Inflammatory macrophage treated with lipopolysaccharide for 1 hour (primary cell): ENCODE results near the gene KRT34.
"Not testable (repeated sequence)": the region's sequence is repeated elsewhere in the genome, so short reads cannot be mapped to it uniquely, and the experiment has no call there.

Experiments
- DNase-seq, 2 donors: peaks; one replicate each; pipeline ENCODE4 v3.0.0-alpha.2; 2020 to 2022

The KRT34 gene

DNA sequence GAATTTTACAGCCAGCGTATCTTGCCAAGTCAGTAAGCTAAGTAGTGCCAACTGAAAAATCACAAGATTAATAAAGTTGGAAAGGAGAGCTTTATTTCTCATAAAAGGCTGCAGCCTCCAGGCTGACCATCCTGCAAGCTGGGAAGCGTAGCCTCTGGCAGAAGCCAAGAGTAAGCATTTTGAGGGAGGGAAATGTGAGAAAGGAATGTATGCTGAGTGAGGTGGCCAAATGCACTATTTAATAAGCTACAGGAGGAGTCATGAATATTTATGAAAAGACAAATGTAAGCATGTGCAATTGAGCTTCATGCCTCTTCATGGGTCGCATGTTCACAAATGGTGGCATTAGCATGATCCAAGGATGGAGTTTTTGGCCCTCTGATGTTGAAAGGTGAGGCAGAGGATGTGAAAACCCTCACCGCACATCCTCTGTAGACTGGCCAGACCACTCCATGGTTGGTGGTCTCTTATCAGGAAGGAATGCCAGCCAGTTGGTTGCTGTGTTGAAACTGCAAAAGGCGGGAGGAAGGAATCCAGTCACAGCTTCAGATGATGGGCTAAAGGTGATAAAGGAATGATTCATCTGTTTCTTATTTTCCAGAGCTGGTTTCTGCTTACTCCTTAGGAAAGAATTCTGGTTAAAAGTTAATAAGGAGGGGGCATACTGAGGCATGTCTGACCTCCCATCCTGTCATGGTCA, 21.7 kb downstream of the KRT34 start:
- DNase-seq: no peak

DNA sequence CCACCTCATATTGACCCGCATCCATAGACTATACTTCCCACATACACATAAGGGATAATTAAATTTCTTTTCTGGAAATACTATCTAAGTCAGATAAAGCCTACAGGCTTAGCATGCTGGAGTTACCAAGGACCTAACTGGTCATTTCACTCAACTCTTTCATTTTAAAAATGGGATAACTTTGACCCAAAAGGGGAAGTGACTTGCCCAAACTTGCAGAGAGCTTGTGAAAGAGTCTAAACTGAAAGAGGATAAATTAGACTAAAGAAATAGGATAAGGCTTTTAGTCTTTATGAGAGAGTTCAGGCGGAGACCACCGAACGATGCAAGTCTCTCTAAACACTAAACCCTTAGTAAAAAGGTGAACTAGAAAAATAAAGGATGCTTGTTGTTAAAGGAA, 27.6 kb downstream of the KRT34 start:
- peak; percentile 20 to 34 for DNase-seq

DNA sequence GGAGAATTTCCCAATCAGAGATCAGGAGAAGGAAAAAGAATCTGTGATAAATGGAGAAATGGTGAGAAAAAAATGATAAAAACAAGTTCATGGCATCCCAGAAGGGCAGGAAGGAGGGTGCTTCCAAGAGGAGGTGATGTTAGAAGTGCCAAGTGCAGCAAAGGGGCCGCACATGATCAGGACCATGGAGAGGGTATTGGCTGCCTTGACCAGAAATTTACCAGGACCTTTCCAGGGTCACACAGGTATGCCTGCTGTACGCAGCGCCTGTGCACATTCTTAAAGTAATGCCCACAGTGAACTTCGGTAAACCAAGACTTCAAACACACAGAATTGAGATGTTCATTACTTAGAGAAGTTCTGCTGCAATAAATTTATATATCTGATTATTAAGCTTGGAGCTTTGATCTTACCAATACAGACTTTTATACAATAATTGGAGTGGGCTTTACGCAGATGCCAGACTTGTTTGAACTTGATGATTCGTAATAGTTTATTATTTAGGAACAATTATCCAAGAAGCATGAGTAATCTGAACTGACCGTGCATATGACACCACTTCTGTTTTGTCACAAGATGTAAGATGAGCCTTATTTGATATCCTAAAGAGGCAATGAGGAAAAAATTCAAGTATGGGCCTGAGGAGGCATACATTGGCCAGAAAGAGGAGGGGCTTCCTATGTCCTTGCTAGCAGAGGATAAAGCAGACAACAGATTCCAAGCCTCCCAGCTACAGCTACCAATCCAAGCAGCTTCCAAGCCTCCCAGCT, 29.3 kb downstream of the KRT34 start:
- no peak for DNase-seq

DNA sequence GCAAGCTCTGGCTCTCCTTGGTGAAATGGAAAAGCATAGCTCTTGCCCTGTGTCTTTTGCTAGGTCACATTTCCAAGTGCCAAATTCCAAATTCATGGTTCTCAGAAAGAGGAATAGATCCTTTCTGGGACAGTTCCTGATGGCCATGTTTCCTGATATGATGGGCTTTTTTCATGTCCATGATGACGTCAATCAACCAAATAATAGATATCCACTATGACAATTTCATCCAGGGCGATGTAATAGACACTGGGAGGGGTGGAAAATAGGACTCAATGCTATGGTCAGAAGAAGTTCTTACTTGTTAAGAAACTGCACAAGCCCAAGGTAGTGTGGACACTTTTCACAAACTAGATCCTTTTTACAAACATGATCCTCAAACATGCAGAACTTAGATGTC, 30.9 kb downstream of the KRT34 start:
- DNase-seq: no peak

DNA sequence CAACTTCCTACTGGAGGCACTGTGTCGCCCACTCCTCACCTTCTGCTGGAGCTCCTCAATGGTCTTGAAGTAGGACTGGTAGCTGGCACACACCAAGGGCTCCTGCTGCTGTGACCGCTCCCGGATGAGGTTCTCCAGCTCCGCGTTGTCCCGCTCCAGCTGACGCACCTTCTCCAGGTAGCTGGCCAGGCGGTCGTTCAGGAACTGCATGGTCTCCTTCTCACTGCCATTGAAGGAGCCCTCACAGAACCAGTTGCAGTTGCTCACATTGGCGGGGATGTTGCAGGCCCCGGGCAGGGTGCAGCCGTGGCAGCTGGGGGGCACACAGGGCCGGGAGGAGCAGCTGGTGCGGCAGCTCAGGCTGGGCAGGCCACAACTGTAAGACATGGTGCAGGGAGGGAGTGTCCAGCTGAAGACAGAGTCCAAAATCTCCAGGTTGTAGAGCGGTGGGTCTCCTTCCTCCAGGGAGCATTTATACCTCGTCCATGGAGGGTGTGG, 31.7 kb downstream of the KRT34 start, which contains the start of gene KRT33A:
Gene KRT33A, minus strand, starts transcription at position 448 of the 498 bp plus-strand sequence. Its CDS starts 61 bp downstream, at position 387.
- DNase-seq: not testable (repeated sequence)

DNA sequence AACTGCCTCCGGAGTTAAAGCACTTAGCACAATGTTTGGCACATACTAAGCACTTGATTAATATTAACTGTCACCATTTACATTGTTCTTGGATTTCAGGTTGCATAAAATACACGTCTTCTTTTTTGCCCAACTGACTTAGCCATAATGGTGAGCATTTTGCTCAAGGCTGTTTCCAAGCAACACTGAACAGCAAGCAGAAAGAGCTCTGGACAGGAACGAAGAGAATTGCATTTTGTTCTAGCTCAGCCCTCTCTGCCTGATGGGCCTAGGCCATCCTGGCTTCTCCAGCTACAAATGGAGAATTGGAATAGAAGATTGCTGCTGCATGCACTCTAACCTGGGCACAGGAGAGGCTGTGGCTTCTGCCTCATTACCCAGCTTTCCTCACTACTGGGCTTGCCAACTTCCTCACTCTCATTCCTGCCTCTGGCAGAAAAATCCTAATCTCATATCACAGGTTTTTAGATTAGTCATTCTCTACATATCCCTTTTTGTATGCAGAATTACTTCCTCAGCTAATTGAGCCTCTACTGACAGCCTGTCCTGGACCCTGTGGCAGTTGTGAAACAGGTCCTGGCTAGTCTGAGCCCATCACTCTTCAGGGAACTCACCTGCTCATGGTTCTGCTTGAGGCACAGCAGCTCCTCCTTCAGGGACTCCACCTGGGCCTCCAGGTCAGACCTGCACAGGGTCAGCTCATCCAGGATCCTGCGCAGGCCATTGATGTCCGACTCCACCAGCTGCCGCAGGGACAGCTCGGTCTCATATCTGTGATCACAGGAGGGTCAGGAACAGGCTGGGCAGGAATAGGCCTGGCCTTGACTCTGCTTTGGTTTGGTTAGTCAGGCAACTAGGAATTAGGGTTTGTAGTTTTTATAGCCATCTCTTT, 34.0 kb downstream of the KRT34 start:
- no peak for DNase-seq

DNA sequence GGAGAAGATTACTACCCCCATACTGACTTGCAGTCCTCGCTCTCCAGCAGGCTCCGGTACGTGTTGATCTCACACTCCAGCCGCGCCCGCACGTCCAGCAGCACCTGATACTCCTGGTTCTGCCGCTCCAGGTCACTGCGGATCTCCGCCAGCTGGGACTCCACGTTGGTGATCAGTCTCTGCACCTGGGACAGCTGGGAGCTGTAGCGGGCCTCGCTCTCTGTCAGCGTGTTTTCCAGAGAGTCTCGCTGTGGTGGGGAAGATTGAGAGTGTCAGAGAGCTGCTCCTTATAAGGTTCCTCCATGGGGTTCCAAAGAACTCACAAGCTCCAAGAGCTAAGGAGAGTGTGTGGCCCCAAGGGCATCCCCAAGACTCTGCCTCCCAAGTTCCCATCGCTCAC, 35.7 kb downstream of the KRT34 start:
- not testable (repeated sequence) for DNase-seq

DNA sequence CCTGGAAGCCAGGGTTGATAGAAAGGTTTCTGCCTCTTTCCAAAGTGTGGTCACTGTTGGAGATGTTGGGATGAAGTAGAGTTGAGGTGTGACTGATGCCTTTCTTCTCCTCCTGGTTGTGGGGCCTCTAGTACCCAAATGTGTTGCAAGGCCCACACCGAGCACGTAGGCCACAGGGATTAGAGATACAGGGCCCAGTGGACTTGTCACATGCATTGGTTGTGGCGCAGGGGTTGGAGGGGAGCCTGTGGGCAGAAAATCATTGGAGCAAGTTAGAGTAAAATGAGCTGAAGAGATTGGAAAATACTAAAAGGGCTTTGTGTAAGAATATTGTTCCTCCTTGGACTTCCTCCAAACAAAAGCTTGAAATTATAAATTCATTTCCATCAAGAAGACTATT, 36.1 kb downstream of the KRT34 start:
- DNase-seq: no peak

DNA sequence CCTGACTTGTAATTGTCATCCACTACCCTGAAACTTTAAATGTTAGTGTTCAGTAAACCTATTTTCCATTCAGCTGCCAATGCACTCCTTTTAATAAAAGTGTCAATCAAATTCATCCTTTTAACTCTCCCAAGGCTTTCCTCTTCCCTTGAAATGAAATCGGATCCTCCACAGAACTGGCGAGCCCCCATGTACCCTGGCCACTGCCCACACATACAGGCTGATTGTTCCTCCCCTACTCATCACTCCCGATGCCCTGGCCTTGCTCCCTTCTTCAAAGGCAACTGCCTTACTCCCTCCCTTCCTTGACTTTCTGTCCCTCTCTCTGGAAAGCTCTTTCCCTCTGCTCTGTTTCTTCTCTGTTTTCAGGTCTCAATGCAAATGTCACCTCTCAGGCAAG, 39.1 kb downstream of the KRT34 start:
- no peak for DNase-seq

DNA sequence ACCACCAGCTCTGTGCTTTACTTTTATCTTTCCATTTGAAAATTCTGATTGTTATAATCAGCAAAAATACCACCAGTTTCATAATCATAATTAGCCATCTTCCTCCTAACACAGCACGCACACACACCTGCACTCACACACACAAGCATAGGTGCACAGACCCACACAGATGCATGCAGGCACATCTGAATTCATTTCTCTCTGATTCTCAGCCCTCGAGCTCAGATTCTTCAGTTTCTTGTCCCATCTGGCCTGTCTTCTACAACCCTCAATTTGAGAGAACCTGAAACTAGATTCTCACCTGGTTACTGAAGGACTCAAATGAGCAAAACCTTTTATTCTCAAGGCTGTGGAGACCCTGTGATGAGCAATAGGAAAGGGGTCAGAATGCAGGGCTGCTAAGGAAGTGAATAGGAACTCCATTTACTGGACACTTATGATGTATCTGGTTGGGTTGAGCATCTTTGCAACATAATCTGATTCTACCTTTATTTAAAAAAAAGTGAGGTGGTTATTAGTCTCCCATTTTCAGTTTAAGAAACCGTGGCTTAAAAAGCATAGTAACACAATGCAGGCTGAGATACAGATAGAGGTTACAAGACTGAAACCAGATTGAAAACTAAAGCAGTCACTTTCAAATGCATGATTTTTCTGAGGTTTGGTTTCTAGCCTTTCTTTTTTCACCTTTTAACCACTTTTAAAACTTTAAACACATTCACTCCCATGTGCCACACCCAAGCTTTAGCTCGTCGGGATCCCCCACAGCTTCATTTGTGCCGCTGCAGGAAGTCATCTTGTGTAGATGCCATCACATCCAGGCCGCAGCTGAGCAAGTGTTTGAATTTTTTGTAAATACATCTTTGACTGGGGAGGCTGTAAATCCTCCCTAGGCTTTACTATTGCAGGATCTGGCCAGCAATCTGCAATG, 40.9 kb downstream of the KRT34 start:
- no peak for DNase-seq

DNA sequence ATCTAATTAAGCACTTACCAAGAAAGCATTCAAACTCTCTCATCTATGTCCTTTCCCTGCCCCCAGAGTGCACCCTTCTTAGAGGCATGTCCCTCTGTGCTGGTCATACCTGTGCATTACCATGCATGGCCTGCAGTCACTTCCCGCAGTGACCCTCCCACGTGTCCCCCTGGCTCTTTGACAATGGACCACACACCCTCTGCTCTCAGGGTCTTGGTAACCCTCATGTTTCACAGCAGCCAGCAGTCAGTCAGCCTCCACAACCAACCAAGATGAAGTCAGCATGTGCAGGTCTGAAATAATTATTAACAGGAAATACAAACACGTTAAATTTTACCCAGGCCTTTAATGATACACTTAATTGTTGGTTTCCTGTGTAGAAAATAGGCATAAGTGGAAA, 41.6 kb downstream of the KRT34 start:
- DNase-seq: no peak

DNA sequence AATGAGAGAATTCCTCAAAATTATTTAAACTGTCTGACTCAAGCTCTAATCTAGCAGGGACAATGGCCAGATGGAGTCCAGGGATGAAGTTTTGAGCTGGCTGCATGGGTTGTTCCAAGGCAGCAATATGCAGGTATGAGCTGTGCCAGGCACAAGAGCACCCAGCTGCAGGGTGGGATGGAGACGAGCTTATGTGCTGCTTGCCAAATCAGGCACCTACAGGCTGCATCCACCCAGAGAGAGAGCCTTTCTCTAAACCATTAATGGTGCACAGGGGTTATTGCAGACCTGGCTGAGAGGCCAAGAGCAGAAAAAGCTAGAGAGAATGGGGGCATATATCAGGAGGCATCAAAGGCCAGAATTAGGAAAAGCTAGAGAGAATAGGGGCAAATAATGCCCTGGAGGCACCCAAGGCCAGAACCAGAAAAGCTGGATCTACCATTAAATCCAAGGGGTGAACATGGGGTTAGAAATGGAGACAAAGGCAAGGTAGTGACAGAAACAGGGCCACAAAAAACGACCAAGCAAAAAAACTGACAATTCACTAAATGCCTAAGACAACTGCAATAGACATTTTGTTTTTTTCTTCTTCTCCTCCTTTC, 42.4 kb downstream of the KRT34 start:
- DNase-seq: no peak

DNA sequence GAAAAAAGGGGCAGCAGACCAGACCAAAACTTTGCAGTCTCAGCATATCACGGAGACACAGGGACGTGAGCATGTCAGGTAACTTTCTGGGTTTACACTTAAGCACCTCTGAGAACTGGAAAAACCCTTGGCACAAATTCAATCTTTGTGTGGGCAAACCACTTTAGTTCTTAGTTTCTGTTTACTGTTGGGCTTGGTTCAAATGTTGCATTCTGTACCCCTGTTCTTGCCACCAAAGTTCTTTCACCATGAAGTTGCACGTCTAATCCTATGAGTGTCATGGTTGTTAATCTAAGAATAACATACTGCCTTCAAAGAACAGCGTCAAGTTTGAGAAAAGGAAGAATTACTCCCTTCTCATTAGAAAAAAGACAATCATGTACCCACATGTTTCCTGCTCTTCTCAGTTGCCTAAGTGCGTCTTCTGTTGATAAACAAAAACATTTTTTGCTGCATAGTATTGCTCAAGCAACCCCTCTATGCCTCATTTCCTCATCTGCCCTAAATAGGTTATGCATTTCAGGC, 43.1 kb downstream of the KRT34 start:
- DNase-seq: peak; percentile 18 to 31

DNA sequence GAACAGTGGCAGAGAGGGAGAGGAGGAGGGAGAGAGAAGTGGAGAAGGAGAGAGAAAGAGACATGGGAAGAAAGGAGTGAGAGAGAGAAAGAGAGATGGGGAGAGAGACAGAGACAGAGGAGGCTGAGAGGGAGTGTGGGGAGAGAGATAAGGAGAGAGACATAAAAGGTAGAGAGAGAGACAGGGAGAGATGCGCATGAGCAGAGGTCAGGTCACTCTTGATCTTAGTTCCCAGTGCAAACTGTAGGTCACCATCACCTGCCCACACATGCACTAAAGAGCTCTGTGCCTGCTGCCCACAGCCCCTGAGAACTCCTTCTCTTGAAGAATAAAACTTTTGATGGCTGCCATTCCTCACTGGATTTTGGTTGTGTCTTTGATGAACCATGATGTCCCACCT, 46.4 kb downstream of the KRT34 start:
- DNase-seq: no peak

DNA sequence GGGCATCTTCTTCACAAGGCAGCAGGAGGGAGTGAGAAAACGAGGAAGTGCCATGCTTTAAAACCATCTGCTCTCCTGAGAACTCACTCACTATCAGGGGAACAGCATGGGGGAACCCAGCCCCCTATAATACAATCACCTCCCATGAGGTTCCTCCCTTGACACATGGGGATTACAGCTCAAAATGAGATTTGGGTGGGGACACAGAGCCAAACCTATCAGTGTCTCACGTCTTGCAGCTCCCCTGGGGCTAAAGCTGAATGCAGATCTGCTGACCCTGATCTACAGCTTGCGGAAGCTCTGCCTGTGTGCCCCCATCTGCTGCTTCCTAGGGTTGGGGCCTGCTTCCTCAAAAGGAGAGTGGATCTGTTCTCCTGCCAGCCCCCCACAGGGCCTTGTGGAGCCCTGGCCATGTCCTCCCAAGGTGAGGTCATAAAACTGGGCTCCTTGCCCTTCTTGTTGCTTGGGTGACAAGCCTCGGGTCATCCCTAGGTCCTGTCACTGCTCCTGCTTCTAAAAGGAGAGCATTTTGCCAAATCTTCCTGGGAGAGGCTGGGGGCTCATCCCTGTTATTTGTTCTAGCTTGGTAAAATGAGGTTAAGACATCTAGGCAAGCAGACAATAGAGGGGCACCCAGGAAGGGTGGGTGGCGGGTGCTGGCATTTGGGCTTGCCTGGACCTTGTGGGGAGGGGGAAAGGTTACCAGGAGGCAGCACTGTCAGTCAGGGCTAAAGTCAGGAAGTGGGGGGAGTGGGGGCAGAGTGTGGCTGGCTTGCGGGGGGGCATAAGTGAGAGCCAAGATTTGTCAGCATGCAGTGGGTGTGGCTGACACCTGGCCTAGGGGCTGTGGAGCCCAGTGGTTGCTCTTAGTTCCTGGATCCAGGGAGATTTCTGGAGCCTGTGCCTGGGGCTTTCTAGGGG, 47.5 kb downstream of the KRT34 start:
- DNase-seq: no peak

DNA sequence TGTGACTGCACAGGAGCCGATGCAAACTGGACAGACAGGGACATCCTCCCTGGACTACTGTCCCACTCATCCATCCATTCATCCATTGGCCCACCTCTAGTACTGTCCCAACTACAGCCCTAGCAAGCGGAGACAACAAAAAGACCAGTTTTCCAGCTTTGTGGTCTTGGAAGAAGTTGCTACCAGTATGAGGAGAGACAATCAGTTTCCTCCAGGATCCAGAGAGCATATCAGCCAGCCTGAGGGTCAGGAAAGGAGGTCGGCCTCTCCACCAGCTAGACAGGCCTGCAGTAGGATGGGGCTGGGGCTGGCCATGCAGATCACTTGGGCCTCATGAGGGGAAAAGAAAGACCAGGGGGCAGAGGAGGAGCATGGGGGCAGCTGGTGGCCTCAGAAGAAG, 48.3 kb downstream of the KRT34 start:
- DNase-seq: no peak

DNA sequence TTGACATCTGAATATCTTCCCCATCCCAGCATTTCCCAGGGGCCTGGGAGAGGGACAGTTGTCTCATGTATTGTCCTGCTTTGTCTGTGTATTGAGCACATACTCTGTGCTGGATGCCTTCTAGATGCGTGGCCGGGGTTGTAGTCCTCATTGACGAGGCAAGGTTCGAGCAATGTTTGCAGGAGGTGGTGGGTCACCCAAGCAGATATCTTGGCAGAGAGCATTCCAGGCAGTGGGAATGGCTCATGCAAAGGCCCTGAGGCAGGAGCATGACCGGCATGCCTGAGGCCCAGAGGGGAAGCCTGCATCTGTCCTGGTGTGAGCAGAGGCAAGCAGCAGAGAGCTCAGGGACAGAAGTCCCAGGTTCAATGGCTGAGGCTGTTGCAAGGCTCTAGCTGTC, 49.0 kb downstream of the KRT34 start:
- no peak for DNase-seq

DNA sequence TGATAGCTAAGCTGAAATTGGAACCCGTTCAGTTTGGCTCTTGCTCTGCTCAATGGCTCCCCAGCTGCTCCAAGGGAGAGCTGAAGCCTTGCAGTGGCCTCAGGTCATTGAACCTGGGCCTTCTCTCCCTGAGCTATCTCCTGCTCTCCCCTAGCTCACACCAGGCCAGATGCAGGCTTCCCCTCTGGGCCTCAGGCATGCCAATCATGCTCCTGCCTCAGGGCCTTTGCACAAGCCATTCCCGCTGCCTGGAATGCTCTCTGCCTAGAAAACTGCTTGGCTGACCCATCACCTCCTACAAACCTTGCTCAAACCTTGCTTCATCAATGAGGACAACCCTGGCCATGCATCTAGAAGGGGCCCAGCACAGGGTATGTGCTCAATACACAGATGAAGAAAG, 49.9 kb downstream of the KRT34 start:
- no peak for DNase-seq

DNA sequence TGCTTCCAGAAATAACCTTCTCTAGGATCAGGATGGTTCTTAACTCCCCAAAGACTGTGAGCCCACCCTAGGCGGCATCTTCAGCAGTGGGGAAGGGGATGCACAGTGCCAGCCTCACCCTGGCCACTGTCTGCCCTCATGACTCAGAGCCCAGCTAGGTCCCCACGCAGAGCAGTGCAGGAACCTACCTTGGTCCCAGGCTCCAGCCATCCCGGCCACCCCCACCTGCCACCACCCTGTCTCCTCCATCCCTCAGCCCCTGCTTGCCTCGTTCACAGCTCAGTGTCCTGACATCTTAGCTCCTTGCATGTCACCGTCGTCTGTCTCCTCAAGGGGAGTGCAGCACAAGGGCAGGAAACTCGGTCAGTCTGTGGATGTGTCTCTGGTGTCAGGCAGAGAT, 50.5 kb downstream of the KRT34 start:
- DNase-seq: no peak

DNA sequence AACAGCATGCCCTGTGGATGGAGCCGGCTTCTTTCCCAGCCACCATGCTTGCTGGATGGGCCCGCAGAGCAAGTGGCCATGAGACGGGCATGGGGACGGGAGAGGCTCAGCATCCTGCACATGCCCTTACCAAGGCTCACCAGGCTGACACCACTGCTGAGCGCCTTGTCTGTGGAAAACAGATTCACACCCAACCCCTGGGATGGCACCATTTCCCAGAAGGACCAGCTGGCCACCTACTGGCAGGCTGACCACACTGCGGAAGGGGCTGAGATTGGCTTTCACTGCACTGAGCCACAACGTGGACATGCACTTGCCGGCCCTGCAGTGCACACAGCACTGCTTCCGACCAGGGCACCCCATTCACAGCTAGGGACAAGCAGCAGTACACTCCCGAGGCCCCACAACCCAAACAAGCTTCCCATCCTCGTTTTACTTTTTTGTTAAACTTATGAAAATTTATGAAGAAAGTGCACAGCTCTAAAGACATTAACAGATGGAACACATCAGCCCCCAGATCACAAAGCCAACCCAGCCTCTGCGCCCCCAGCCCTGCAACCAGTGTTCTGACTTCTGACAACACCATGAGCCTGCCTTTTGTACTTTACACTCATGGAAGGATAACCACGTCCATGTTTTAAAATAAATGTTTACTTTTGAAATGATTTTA, 52.7 kb downstream of the KRT34 start:
- DNase-seq: peak; percentile 12 to 69
